HFFc6 (cell line): ENCODE results near the gene CHMP6. TPM values are rescaled to one million over a fixed set of nuclear protein-coding genes. Genes with fewer than 3 reads are reported as not detected.

Source experiments
- DNase-seq: peaks from one replicate; pipeline ENCODE4 v3.0.0-alpha.2; 2018
- H3K27ac Mint-ChIP-seq: 2 replicates; pipeline ENCODE4 v1.8.0; 2020; ENCODE audit warnings: mild to moderate bottlenecking, mixed read lengths
- H3K27me3 Mint-ChIP-seq: 2 replicates; pipeline ENCODE4 v1.8.0; 2021; ENCODE audit warnings: mild to moderate bottlenecking, moderate library complexity, mixed read lengths; ENCODE audit not compliant: insufficient read depth
- H3K36me3 Mint-ChIP-seq: 2 replicates; pipeline ENCODE4 v1.8.0; 2021; ENCODE audit warnings: low read depth, mixed read lengths
- H3K4me1 Mint-ChIP-seq: 2 replicates; pipeline ENCODE4 v1.8.0; 2020; ENCODE audit warnings: low read depth, mixed read lengths
- H3K4me3 Mint-ChIP-seq: 2 replicates; pipeline ENCODE4 v1.8.0; 2020; ENCODE audit warnings: mild to moderate bottlenecking, moderate library complexity, mixed read lengths
- H3K9me3 Mint-ChIP-seq: 2 replicates; pipeline ENCODE4 v1.8.0; 2020; ENCODE audit warnings: mild to moderate bottlenecking, mixed read lengths
- CTCF ChIP-seq: fragments of 200-600 bp; sonication (generic); IDR thresholded peaks from 2 replicates; pipeline ENCODE4 v1.5.0; 2021; ENCODE audit warnings: antibody characterized with exemption, mild to moderate bottlenecking
- total RNA-seq, 6 experiments: library from RNA; stranded (reverse); fragmentation: NEBNext Ultra II Directional; extraction: Animal tissue kit (Norgen Biotek cat#: 25700); gene quantifications; 2 replicates in 1 of 6; 3 replicates in 5 of 6; pipeline ENCODE4 v1.2.3, GENCODE V29; 2021

Gene CHMP6
- total RNA-seq, 6 experiments from 2014 or later, result 27.6 to 38.5 (median 31.5) TPM

- no peak overlapping the region for H3K27ac Mint-ChIP-seq
- TF ChIP-seq CTCF, result no peak
- H3K4me1 Mint-ChIP-seq, result peaks cover 28% of the 10 kb centered on the region
- no peaks in the 10 kb centered on the region for H3K9me3 Mint-ChIP-seq
- peaks cover 26% of the 10 kb centered on the region for H3K27me3 Mint-ChIP-seq
- DNase-seq, result no peak
- no peaks in the 10 kb centered on the region for H3K36me3 Mint-ChIP-seq
- H3K4me3 Mint-ChIP-seq, result no peak overlapping the region
Measured at GRCh38 chr17:81022344-81022676, 30.7 kb downstream of the CHMP6 start.

- Mint-ChIP-seq H3K36me3 (no peaks in the 10 kb centered on the region), H3K4me3 (no peak overlapping the region), H3K27ac (no peak overlapping the region)
Measured at GRCh38 chr17:81025065-81025740, 33.6 kb downstream of the CHMP6 start.

GRCh38 chr17:81025741-81026129 is 34.1 kb downstream of the CHMP6 start:
- H3K27ac Mint-ChIP-seq, result no peak overlapping the region
- no peak overlapping the region for H3K4me3 Mint-ChIP-seq
- no peaks in the 10 kb centered on the region for H3K9me3 Mint-ChIP-seq
- peaks cover 42% of the 10 kb centered on the region for H3K27me3 Mint-ChIP-seq
- DNase-seq, result no peak
- TF ChIP-seq CTCF, result no peak
- H3K4me1 Mint-ChIP-seq, result peaks cover 8% of the 10 kb centered on the region
- no peaks in the 10 kb centered on the region for H3K36me3 Mint-ChIP-seq

More at GRCh38 chr17:81025065-81025740, 33.6 kb downstream of the CHMP6 start:
- Mint-ChIP-seq H3K27me3 (peaks cover 38% of the 10 kb centered on the region), H3K4me1 (peaks cover 8% of the 10 kb centered on the region), H3K9me3 (no peaks in the 10 kb centered on the region)
- DNase-seq, result no peak
- TF ChIP-seq CTCF, result no peak

GRCh38 chr17:81026266-81027036 is 34.8 kb downstream of the CHMP6 start:
- Mint-ChIP-seq H3K4me3 (peak overlapping the region; percentile 56; the same call in 1 of the 2 replicates), H3K27ac (no peak overlapping the region)
- DNase-seq, result no peak

GRCh38 chr17:81027038-81027437 is 35.4 kb downstream of the CHMP6 start:
- TF ChIP-seq CTCF, result no peak
- DNase-seq, result no peak
- H3K27ac Mint-ChIP-seq, result no peak overlapping the region
- H3K4me3 Mint-ChIP-seq, result peak overlapping the region; percentile 56; the same call in 1 of the 2 replicates
- H3K36me3 Mint-ChIP-seq, result no peaks in the 10 kb centered on the region
- peaks cover 43% of the 10 kb centered on the region for H3K27me3 Mint-ChIP-seq
- peaks cover 8% of the 10 kb centered on the region for H3K4me1 Mint-ChIP-seq
- H3K9me3 Mint-ChIP-seq, result no peaks in the 10 kb centered on the region

More at GRCh38 chr17:81026266-81027036, 34.8 kb downstream of the CHMP6 start:
- no peaks in the 10 kb centered on the region for H3K36me3 Mint-ChIP-seq
- peaks cover 8% of the 10 kb centered on the region for H3K4me1 Mint-ChIP-seq
- H3K9me3 Mint-ChIP-seq, result no peaks in the 10 kb centered on the region
- TF ChIP-seq CTCF, result no peak
- peaks cover 43% of the 10 kb centered on the region for H3K27me3 Mint-ChIP-seq
